ENCODE measurements around the gene SRP14.

DNA sequence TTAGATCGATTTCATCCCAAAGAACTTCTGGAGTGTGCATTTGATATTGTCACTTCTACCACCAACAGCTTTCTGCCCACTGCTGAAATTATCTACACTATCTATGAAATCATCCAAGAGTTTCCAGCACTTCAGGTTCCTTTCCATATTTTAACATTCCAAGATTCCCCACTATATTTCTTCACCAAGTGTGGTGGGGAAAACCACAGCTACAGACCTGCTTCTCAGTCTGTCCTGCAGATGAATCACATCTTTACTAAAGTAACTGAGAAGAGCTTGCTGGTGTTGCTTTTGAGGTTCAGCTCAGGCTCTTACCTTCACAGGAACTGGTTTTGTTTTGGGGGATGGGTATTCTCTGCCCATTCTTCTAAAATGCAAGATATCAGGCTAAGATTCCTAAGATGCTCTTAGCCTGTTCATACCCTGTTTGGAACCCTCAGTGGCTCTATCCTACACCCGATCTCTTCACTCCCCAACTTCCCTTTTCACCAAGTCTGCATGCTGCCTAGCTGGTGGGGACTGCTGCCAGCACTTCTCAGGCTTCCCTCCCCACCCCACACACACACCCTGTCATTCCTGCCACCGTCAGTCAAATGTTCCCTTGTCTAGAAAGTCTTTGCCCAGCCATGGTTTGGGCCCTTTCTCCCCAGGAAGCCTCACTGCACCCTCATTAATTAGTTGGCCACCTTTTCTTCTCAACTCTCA is 30.8 kb downstream of the SRP14 start:
- no peak for TF ChIP-seq GATA2 (IDR thresholded peaks at IDR 0.05; ENCODE audit: low read depth, low read length)
- TF ChIP-seq GATA3 (IDR thresholded peaks at IDR 0.05; ENCODE audit: low read depth, low read length) = no peak

All from SH-SY5Y (cell line).